Astrocyte of the spinal cord (primary cell): ENCODE results near the gene FNDC3B.

Experiments
- DNase-seq: peaks from one replicate; pipeline ENCODE4 v3.0.0; 2011; ENCODE audit warnings: low read depth, low spot score
- H3K4me3 ChIP-seq: 2 replicates; pipeline ENCODE4 v1.5.1; 2011; ENCODE audit warnings: low read depth, mild to moderate bottlenecking, low read length, moderate library complexity
- CTCF ChIP-seq: IDR thresholded peaks from 2 replicates; pipeline ENCODE4 v1.5.1; 2012; ENCODE audit warnings: low read depth, mild to moderate bottlenecking, low read length, inconsistent platforms
- in situ Hi-C: cut with HindIII; loops from 2 replicates; pipeline ENCODE4 v1.10.0; 2017; ENCODE audit warnings: low sequenced_read_pairs

The FNDC3B gene

GRCh38 chr3:172077197-172077757 lies 37.9 kb downstream of the FNDC3B start:
- no peak for TF ChIP-seq CTCF
- no peak for DNase-seq
- in situ Hi-C loops: no loop called here
- H3K4me3 ChIP-seq: no peak overlapping the region

- no peak for DNase-seq
- H3K4me3 ChIP-seq: no peak overlapping the region
- in situ Hi-C loops: no loop called here
- no peak for TF ChIP-seq CTCF
Observed at GRCh38 chr3:172078244-172078643, 38.9 kb downstream of the FNDC3B start.

GRCh38 chr3:172078721-172079120 lies 39.3 kb downstream of the FNDC3B start:
- no peak for TF ChIP-seq CTCF
- no peak overlapping the region for H3K4me3 ChIP-seq
- in situ Hi-C loops: no loop called here
- no peak for DNase-seq

GRCh38 chr3:172079326-172079976 lies 40.1 kb downstream of the FNDC3B start:
- in situ Hi-C loops: no loop called here
- no peak for DNase-seq
- no peak for TF ChIP-seq CTCF
- H3K4me3 ChIP-seq: no peak overlapping the region

- in situ Hi-C loops: no loop called here
- H3K4me3 ChIP-seq: no peak overlapping the region
- DNase-seq: no peak
Observed at GRCh38 chr3:172080503-172080902, 41.1 kb downstream of the FNDC3B start.

GRCh38 chr3:172082269-172082668 lies 42.9 kb downstream of the FNDC3B start:
- no peak for TF ChIP-seq CTCF
- peak; percentile 91 for DNase-seq
- in situ Hi-C loops: no loop called here
- no peak overlapping the region for H3K4me3 ChIP-seq

More at GRCh38 chr3:172080503-172080902, 41.1 kb downstream of the FNDC3B start:
- TF ChIP-seq CTCF: no peak
